NCI-H82 treated with DMSO at 0.1 percent for 48 hours (cell line): ENCODE data around the gene MACROD2.

ENCODE experiments used
- DNase-seq: peaks from one replicate; lab custom pipeline; 2025; ENCODE audit not compliant: unreplicated experiment; lab: John Stamatoyannopoulos, UW

MACROD2 gene

GRCh38 chr20:15232243-15232642, 1236.9 kb downstream of the MACROD2 start:
- DNase-seq, result no peak

- DNase-seq, result no peak
These were observed 1240.3 kb downstream of the MACROD2 start for GRCh38 chr20:15235471-15236198.

GRCh38 chr20:15236812-15237211, 1241.5 kb downstream of the MACROD2 start:
- DNase-seq, result no peak

GRCh38 chr20:15239542-15240206, 1244.4 kb downstream of the MACROD2 start:
- DNase-seq, result no peak

GRCh38 chr20:15240801-15241200, 1245.5 kb downstream of the MACROD2 start:
- DNase-seq, result no peak

GRCh38 chr20:15241681-15242080, 1246.4 kb downstream of the MACROD2 start:
- DNase-seq, result no peak

- DNase-seq, result no peak
These were observed 1247.5 kb downstream of the MACROD2 start for GRCh38 chr20:15242773-15243172.

- DNase-seq, result no peak
These were observed 1250.6 kb downstream of the MACROD2 start for GRCh38 chr20:15245896-15246295.

GRCh38 chr20:15248618-15249395, 1253.5 kb downstream of the MACROD2 start:
- no peak for DNase-seq

- DNase-seq, result no peak
These were observed 1255.9 kb downstream of the MACROD2 start for GRCh38 chr20:15251171-15251570.

GRCh38 chr20:15252304-15252703, 1257.0 kb downstream of the MACROD2 start:
- no peak for DNase-seq

GRCh38 chr20:15253431-15253830, 1258.1 kb downstream of the MACROD2 start:
- DNase-seq, result no peak

GRCh38 chr20:15256676-15257568, 1261.6 kb downstream of the MACROD2 start:
- DNase-seq, result no peak

GRCh38 chr20:15257569-15257870, 1262.2 kb downstream of the MACROD2 start:
- no peak for DNase-seq

- no peak for DNase-seq
These were observed 1270.4 kb downstream of the MACROD2 start for GRCh38 chr20:15265581-15266309.

GRCh38 chr20:15267935-15268334, 1272.6 kb downstream of the MACROD2 start:
- DNase-seq, result no peak

GRCh38 chr20:15278041-15278440, 1282.7 kb downstream of the MACROD2 start:
- DNase-seq, result no peak

GRCh38 chr20:15287329-15287728, 1292.0 kb downstream of the MACROD2 start:
- DNase-seq, result no peak

- DNase-seq, result no peak
These were observed 1292.8 kb downstream of the MACROD2 start for GRCh38 chr20:15288106-15288505.

- no peak for DNase-seq
These were observed 1294.0 kb downstream of the MACROD2 start for GRCh38 chr20:15289337-15289736.
